ENCODE measurements around the gene MTMR1. TPM values are rescaled to one million over a fixed set of nuclear protein-coding genes. Genes with fewer than 3 reads are reported as not detected.

MTMR1 gene
- total RNA-seq, 1 experiment from 2014 or later: 25.4 TPM

DNA sequence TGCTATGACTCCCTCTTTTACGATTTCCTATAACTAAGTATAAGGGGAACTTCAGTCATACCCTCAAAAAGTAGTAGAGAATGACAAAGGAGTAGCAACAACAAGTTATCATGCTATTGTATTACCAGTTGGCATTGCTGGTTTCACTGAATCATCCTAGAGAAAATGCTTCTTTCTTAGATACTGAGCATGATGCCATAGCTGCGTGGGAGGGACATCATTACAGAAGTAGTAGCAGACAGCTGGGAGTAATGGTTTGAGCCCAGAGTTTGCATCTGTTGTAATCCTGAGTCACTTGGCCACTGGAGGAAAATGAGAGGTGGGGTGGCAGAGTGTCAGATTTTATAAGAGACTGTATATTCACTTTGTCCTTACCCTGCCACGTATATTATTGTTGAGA, 38.6 kb downstream of the MTMR1 start:
- H3K4me3 Mint-ChIP-seq (ENCODE audit: unreplicated experiment): no peak overlapping the region
- H3K36me3 Mint-ChIP-seq (ENCODE audit: insufficient read depth, unreplicated experiment): peaks cover 28% of the 10 kb centered on the region
- H3K9me3 Mint-ChIP-seq (ENCODE audit: unreplicated experiment): no peaks in the 10 kb centered on the region
- no peak overlapping the region for H3K27ac Mint-ChIP-seq (ENCODE audit: unreplicated experiment)
- Histone ChIP-seq H3K27me3 (replicated peaks; ENCODE audit: control insufficient read depth, insufficient read depth, low read length) (no peaks in the 10 kb centered on the region), H3K4me1 (no peaks in the 10 kb centered on the region), H3K9me3 (no peaks in the 10 kb centered on the region), H3K4me3 (ENCODE audit: low read depth, low read length) (no peak overlapping the region), H3K36me3 (ENCODE audit: control insufficient read depth, insufficient read depth, low read length) (no peaks in the 10 kb centered on the region)
- intact Hi-C loops (cut with micrococcal nuclease; ENCODE audit: unreplicated experiment): no loop called here
- H3K27me3 Mint-ChIP-seq (ENCODE audit: insufficient read depth, unreplicated experiment): no peaks in the 10 kb centered on the region
- POLR2A ChIA-PET: no interaction called here
- BruUV-seq (replicated peaks): no TSS peak
- CTCF ChIA-PET: no interaction called here
- DNase-seq: no peak
- H3K4me1 Mint-ChIP-seq (ENCODE audit: low read depth, unreplicated experiment): no peaks in the 10 kb centered on the region
- TF ChIP-seq, protein P1, sequence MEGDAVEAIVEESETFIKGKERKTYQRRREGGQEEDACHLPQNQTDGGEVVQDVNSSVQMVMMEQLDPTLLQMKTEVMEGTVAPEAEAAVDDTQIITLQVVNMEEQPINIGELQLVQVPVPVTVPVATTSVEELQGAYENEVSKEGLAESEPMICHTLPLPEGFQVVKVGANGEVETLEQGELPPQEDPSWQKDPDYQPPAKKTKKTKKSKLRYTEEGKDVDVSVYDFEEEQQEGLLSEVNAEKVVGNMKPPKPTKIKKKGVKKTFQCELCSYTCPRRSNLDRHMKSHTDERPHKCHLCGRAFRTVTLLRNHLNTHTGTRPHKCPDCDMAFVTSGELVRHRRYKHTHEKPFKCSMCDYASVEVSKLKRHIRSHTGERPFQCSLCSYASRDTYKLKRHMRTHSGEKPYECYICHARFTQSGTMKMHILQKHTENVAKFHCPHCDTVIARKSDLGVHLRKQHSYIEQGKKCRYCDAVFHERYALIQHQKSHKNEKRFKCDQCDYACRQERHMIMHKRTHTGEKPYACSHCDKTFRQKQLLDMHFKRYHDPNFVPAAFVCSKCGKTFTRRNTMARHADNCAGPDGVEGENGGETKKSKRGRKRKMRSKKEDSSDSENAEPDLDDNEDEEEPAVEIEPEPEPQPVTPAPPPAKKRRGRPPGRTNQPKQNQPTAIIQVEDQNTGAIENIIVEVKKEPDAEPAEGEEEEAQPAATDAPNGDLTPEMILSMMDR (IDR thresholded peaks at IDR 0.05; ENCODE audit: insufficient read depth in 1 of 2, low read depth in 1 of 2, low read length in 1 of 2, severe bottlenecking in 1 of 2, unreplicated experiment in 1 of 2): no peak

DNA sequence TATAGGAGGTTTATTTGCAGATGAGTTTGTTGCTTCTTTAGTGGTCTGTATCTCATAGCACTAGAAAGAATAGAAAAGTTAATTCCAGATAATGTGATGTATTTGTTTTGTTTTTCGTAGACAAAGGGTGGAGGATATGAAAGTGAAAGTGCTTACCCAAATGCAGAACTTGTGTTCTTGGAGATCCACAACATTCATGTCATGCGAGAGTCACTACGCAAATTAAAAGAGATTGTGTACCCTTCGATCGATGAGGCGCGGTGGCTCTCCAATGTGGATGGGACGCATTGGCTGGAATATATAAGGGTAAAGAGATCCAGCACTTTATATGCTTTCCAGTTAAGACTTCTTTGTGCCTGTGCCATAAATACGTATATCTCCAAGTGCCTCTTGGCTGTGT, 43.3 kb downstream of the MTMR1 start:
- no peaks in the 10 kb centered on the region for H3K9me3 Mint-ChIP-seq (ENCODE audit: unreplicated experiment)
- CTCF ChIA-PET: no interaction called here

DNA sequence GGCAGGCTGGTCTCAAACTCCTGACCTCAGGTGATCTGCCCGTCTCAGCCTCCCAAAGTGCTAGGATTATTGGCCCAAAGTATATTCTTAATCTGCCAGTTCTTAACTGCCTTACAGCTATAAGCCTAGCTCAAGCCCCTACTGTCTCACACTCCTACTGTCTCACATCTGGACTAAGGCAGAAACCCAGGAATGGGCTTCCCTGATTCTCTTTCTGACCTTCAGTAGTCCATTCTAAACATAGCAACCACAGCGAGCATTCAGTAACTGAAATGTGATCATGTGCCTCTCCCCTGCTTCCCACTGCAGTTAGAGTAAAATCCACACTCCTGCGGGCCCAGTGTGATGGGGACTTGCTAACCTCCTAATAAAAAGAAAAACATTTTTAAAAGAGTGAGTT, 58.9 kb downstream of the MTMR1 start:
- ChIA-PET CTCF (no interaction called here), POLR2A (no interaction called here)
- H3K9me3 ChIP-seq: no peaks in the 10 kb centered on the region
- no peaks in the 10 kb centered on the region for H3K36me3 ChIP-seq (ENCODE audit: control insufficient read depth, insufficient read depth, low read length)
- intact Hi-C loops (cut with micrococcal nuclease; ENCODE audit: unreplicated experiment): no loop called here
- H3K9me3 Mint-ChIP-seq (ENCODE audit: unreplicated experiment): no peaks in the 10 kb centered on the region
- no peak overlapping the region for H3K27ac Mint-ChIP-seq (ENCODE audit: unreplicated experiment)
- H3K27me3 Mint-ChIP-seq (ENCODE audit: insufficient read depth, unreplicated experiment): no peaks in the 10 kb centered on the region
- TF ChIP-seq, protein P1 (IDR thresholded peaks at IDR 0.05; ENCODE audit: insufficient read depth in 1 of 2, low read depth in 1 of 2, low read length in 1 of 2, severe bottlenecking in 1 of 2, unreplicated experiment in 1 of 2): no peak
- no peak for DNase-seq
- no peaks in the 10 kb centered on the region for H3K27me3 ChIP-seq (replicated peaks; ENCODE audit: control insufficient read depth, insufficient read depth, low read length)
- H3K4me1 ChIP-seq: no peaks in the 10 kb centered on the region
- BruUV-seq (replicated peaks): no TSS peak
- no peak overlapping the region for H3K4me3 Mint-ChIP-seq (ENCODE audit: unreplicated experiment)
- no peaks in the 10 kb centered on the region for H3K4me1 Mint-ChIP-seq (ENCODE audit: low read depth, unreplicated experiment)
- peaks cover 11% of the 10 kb centered on the region for H3K36me3 Mint-ChIP-seq (ENCODE audit: insufficient read depth, unreplicated experiment)
- H3K4me3 ChIP-seq (ENCODE audit: low read depth, low read length): no peak overlapping the region

More for the DNA sequence above, 43.3 kb downstream of the MTMR1 start:
- H3K27ac Mint-ChIP-seq (ENCODE audit: unreplicated experiment): no peak overlapping the region
- no peaks in the 10 kb centered on the region for H3K27me3 Mint-ChIP-seq (ENCODE audit: insufficient read depth, unreplicated experiment)
- Histone ChIP-seq H3K4me3 (ENCODE audit: low read depth, low read length) (no peak overlapping the region), H3K4me1 (no peaks in the 10 kb centered on the region), H3K27me3 (replicated peaks; ENCODE audit: control insufficient read depth, insufficient read depth, low read length) (no peaks in the 10 kb centered on the region), H3K36me3 (ENCODE audit: control insufficient read depth, insufficient read depth, low read length) (no peaks in the 10 kb centered on the region), H3K9me3 (no peaks in the 10 kb centered on the region)
- TF ChIP-seq, protein P1 (IDR thresholded peaks at IDR 0.05; ENCODE audit: insufficient read depth in 1 of 2, low read depth in 1 of 2, low read length in 1 of 2, severe bottlenecking in 1 of 2, unreplicated experiment in 1 of 2): no peak
- DNase-seq: no peak
- peaks cover 22% of the 10 kb centered on the region for H3K36me3 Mint-ChIP-seq (ENCODE audit: insufficient read depth, unreplicated experiment)
- intact Hi-C loops (cut with micrococcal nuclease; ENCODE audit: unreplicated experiment): no loop called here
- H3K4me1 Mint-ChIP-seq (ENCODE audit: low read depth, unreplicated experiment): no peaks in the 10 kb centered on the region
- no peak overlapping the region for H3K4me3 Mint-ChIP-seq (ENCODE audit: unreplicated experiment)
- POLR2A ChIA-PET: no interaction called here
- BruUV-seq (replicated peaks): no TSS peak
